H7 (cell line): ENCODE measurements around the gene TMEM158. TPM values are rescaled to one million over a fixed set of nuclear protein-coding genes. Genes with fewer than 3 reads are reported as not detected.
A peak's percentile ranks its signal among the peaks of the same experiment; 100 is the strongest.

ENCODE experiments used
- DNase-seq: peaks from one replicate; pipeline ENCODE4 v3.0.0; 2012
- H3K27me3 ChIP-seq: 2 replicates; pipeline ENCODE4 v1.6.0; 2011; ENCODE audit warnings: mild to moderate bottlenecking, low read length; ENCODE audit not compliant: control insufficient read depth, insufficient read depth
- H3K36me3 ChIP-seq: replicated peaks from 2 replicates; pipeline ENCODE4 v1.5.1; 2011; ENCODE audit warnings: low read length; ENCODE audit not compliant: control insufficient read depth, insufficient read depth
- H3K4me3 ChIP-seq: 2 replicates; pipeline ENCODE4 v1.5.1; 2011; ENCODE audit warnings: low read depth, mild to moderate bottlenecking, control low read depth, low read length, moderate library complexity; ENCODE audit not compliant: insufficient read depth
- total RNA-seq: library from RNA; depleted of rRNA; stranded (reverse); fragments of >200 nt; shearing (Covaris generic); gene quantifications from 2 replicates; pipeline ENCODE4 v1.2.3, GENCODE V29; 2014

TMEM158 gene
- total RNA-seq, 1 experiment from 2014 or later, result 11.5 TPM

DNA sequence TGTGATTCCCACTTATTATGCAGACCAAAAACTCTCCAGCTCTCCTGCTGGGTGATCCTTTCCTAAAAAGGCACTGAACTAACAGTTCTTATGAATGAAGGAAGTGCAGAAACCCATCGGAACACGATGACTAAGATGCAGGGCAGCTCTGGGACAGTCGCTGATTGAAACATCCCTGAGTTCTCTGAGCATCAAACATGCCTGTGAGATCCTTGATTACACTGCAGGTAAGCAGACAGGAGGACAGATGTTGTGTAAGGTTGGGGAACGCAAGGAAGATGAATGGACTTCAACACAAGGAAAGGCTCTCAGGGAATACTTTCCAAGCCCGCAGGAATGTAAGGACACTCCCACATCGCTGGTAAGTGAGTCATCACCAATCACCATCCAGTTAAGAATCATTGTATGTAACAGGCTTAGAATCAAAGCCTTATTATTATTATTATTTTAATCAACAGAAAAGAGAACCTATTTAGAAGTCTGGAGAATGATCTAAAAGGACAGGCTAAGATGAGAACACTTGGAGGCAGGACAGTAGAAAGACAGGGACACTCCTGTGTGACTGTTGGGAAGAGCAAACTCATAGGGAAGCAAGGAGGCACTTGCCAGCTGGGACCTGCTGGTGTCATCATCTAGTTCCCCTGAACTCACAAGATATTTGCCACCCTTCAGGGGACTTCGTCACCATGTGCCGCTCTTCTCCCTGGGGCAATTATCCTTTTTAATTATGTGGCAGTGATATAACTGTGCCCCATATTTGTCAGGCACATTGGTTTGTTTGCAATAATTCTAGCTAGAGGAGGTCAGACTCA lies 26.0 kb downstream of the TMEM158 start:
- no peaks in the 10 kb centered on the region for H3K27me3 ChIP-seq
- no peaks in the 10 kb centered on the region for H3K36me3 ChIP-seq
- DNase-seq, result no peak
- no peak overlapping the region for H3K4me3 ChIP-seq

DNA sequence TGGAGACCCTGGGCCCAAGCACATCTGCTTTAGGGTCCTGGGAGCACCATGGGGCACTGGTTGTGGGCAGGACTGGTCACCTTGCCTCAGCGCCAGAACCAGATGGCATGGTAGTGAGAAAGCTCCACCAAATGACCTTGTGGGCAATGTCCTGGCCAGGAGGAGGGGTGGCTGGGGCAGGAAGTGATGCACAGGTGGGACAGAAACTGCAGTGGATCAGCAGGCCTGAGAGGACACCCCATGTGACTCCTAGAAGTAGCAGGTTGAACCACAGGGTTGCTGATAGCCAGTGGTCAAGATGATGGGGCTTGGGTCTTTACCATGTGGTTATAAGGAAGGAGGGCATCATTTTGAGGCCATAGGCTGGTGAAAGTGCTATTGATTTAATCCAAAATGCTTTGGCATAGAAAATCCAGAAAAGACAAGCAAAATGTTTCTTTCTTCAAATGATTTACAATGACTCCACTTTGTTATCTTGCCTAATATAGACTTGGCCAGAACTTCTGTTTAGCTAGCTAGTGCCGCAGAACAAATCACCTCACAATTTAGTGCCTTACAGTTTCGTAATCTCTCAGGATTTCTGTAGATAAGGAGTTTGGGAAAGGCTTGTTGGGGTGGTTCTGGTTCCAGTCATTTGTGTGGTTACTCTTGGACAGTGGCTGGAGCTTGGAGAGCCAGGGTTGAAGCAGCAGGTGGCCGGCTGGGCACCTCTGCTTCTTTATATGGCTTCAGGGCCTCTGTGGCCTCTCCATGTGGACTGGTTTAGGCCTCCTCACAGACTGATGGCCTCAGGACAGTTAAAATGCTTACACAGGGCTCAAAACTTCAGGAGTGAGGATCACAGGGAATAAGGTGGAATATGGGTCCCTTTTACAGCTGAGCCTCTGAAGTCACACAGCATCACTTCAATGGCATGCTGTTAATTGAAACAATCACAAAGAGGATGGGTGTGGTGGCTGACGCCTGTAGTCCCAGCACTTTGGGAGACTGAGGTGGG lies 27.5 kb downstream of the TMEM158 start:
- DNase-seq, result no peak
- H3K36me3 ChIP-seq, result no peaks in the 10 kb centered on the region
- no peak overlapping the region for H3K4me3 ChIP-seq
- no peaks in the 10 kb centered on the region for H3K27me3 ChIP-seq

DNA sequence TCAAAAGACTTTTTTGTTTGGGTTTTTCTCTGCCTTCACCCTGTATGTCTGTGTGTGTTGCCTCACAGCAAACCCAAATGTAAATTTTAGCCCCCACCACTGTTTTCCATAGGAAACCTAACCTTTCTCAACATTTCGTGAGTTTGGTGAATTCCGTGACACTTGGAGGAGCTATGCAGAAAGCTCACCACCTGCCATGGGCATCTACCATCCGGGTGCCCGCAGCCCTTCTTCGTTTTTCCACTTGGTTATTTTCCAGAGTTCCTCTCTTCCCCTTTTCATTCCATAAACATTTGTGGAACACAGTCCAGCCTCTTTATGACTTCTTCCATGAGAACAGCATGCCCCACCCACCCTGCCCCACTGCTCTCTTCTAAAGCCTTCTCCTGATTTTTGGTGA lies 31.3 kb downstream of the TMEM158 start:
- H3K36me3 ChIP-seq, result no peaks in the 10 kb centered on the region

DNA sequence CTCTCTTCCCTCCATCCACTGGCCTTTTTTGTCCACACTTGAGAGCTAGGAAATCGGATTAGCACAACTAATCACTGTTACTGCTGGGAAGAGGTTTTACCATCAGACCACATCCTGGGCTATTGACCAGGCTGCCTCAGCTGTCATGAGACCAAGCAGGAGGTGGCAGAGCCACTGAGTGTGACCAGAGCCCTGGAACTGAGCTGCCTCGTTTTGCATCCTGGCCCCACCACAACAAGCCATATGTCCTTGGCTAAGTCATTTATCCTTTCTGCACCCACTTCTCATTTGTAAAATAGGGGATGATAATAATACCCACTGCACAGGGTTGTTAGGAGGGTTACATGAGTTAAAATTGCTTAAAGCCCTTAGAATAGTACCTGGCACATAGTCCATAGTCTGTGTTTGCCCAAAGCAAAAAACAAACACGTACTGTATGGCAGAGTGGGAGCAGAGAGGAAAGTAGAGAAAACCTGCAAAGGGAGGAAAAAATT lies 34.1 kb downstream of the TMEM158 start:
- DNase-seq, result no peak
- Histone ChIP-seq H3K4me3 (no peak overlapping the region), H3K27me3 (no peaks in the 10 kb centered on the region), H3K36me3 (no peaks in the 10 kb centered on the region)

More for the DNA sequence above, 31.3 kb downstream of the TMEM158 start:
- no peak for DNase-seq
- Histone ChIP-seq H3K27me3 (no peaks in the 10 kb centered on the region), H3K4me3 (no peak overlapping the region)

DNA sequence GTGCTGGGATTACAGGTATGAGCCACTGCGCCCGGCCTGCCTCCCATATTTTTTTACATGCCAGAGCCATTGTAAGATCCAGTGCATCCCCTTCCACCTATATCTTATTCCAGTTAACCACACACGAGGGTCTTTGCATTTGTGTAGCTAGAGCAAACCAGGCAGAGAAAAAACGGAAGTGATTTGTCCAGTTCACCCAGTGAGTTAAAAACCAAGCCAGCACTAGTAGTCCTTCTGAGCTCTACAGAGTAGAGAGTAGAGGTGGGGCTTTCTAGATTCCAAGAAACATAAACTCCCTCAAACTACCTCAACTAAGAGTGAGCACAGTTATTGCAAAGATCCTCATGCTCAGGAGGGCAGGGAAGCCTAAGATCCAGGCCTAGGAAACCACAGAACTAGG lies 34.7 kb downstream of the TMEM158 start:
- Histone ChIP-seq H3K36me3 (no peaks in the 10 kb centered on the region), H3K4me3 (no peak overlapping the region), H3K27me3 (no peaks in the 10 kb centered on the region)
- DNase-seq, result no peak

DNA sequence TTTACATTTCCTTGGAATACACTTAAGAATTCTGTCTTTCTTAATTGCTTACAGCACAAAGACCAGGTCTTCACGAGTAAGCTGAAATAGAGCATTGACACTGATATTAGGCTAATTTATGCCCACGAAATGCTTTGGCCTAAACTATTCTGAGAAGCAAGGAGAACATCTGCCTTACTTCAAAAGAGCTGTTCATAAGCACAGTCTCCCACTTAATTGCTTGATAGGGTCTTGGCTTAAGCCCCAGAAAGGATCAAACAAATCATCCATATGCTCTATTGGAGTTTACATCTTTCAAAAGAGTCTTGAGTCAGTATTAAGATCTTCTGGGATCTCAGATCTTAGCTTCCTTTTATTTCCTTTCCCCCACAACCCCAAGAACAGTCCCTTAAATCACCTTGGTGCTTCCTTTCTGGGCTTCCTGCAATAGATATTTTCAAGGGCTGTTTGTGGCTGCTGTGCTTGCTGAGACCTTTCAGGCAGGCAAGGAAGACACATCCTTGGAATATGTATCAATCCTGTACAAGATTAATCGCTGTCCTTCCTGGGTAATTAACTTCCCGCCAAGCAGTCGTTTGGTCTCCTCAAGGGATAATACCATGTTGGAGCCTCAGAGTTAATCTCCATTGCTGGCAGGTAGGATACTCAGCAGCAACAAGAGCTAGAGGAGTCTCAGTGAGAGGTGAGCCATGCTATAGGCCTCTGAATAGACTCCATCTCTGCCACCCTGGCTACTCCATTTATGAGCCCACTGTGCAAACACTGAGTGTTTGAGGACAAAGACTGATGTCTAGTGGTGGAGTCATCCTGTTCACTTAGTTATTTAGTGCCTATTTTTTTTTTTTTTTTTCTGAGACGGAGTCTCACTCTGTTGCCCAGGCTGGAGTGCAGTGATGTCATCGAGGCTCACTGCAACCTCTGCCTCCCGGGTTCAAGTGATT lies 37.1 kb downstream of the TMEM158 start:
- H3K27me3 ChIP-seq, result 0 out of 2 replicates have a peak, but pooled peaks cover 1% of the 10 kb centered on the region
- DNase-seq, result no peak
- no peak overlapping the region for H3K4me3 ChIP-seq
- no peaks in the 10 kb centered on the region for H3K36me3 ChIP-seq

DNA sequence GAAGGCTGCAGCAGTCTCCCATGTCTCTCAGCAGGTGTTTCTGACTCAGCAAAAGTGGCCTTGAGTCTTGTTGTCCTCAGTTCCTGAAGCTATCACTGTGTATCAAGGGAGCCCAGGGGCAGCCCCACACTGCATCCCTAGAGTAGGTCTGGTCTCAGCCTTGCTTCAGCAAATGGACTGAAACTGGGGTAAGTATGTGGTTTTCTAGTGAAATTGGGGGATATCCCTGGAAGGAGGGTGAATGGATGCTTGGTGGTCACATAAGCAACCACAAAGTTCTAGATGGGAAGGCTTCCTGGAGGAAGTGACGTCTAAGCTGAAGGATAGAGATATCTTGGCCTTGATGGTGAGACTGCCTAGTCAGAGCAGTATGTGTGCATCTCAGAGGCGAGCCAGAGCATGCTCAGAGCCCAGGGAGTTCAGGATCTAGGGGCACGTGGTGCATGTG lies 38.4 kb downstream of the TMEM158 start:
- Histone ChIP-seq H3K27me3 (0 out of 2 replicates have a peak, but pooled peaks cover 1% of the 10 kb centered on the region), H3K4me3 (no peak overlapping the region), H3K36me3 (no peaks in the 10 kb centered on the region)
- no peak for DNase-seq

DNA sequence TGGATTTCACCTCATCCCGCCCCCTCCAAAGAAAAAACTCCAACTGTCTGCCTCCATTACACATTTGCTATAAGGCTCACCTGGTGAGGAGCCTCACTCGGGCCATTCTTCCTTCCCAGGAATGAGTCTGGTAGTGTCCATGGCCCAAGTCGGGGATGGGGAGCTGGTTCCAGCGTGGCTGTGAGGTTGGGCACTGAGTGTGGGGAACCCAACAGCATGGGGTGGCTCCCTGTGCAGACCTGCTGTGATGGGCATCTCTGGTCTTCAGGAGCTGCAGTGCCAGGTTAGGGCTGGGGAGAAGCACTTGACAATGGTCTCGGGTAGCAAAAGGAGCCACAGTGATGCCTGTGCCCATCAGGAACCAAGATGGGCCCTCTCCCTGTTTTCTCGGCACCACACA lies 39.2 kb downstream of the TMEM158 start:
- no peaks in the 10 kb centered on the region for H3K36me3 ChIP-seq
- DNase-seq, result no peak
- no peak overlapping the region for H3K4me3 ChIP-seq
- 0 out of 2 replicates have a peak, but pooled peaks cover 1% of the 10 kb centered on the region for H3K27me3 ChIP-seq

DNA sequence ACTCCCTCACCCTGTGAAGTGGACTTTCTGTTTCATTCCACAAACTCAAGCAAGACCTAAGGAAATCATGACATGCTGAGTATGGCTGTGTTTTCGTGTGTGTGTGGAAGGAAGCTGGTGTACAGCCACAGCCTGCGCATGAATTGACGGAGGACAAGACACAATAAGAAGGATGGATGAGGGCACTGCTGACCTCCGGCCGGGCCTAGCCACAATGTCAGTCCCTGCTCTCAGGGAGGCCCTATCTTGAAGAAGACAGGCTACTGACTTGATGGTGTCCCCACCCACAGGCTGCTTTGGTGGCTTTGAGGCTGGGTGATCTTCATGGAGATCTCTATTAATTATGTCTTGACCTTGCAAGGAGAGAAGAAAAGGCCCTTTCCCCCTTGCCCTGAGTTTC lies 40.6 kb downstream of the TMEM158 start:
- no peak for DNase-seq
- Histone ChIP-seq H3K27me3 (0 out of 2 replicates have a peak, but pooled peaks cover 1% of the 10 kb centered on the region), H3K36me3 (no peaks in the 10 kb centered on the region), H3K4me3 (no peak overlapping the region)

DNA sequence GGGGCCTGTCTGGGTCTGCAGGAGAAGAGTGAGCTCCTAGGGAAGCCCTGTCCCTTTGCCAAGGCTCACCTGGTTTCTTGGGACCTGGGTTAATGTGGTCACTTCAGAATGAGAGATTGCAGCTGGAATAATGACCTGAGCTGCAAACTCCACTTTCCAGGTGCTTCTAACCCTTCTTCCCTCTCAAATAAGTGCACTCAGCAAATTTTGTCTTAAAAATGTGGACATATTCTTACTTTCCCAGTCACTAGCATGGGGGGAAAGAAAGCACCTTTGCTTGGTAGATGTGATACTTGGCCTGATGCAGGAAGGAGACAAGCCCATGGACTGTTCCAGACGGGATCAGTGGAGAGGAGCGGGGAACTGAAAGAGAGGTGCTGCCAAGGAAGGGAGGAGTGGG lies 41.0 kb downstream of the TMEM158 start:
- no peak for DNase-seq
- Histone ChIP-seq H3K36me3 (no peaks in the 10 kb centered on the region), H3K27me3 (0 out of 2 replicates have a peak, but pooled peaks cover 1% of the 10 kb centered on the region), H3K4me3 (no peak overlapping the region)

DNA sequence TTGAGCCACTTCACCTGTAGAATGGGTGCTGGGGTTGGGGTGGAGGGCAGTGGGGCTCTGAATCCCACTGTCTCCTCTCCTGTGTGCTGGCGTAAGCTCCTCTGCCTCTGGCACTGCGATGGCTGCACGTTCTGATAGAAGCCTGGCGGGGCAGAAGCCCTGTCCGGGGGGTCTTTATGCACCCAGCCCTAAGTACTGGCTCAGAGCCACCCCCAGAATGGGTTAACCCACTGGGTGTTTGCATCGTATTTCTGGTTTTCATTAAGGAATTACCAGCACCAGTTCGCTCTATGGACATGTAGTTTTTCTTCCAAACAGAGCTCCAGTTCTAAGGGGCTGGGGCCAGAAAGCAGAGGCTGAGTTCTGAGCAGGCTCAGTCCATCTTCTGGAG lies 42.2 kb downstream of the TMEM158 start:
- DNase-seq, result no peak
- H3K36me3 ChIP-seq, result no peaks in the 10 kb centered on the region
- H3K4me3 ChIP-seq, result no peak overlapping the region
- H3K27me3 ChIP-seq, result peaks cover 1% of the 10 kb centered on the region; the same call in 1 of the 2 replicates

DNA sequence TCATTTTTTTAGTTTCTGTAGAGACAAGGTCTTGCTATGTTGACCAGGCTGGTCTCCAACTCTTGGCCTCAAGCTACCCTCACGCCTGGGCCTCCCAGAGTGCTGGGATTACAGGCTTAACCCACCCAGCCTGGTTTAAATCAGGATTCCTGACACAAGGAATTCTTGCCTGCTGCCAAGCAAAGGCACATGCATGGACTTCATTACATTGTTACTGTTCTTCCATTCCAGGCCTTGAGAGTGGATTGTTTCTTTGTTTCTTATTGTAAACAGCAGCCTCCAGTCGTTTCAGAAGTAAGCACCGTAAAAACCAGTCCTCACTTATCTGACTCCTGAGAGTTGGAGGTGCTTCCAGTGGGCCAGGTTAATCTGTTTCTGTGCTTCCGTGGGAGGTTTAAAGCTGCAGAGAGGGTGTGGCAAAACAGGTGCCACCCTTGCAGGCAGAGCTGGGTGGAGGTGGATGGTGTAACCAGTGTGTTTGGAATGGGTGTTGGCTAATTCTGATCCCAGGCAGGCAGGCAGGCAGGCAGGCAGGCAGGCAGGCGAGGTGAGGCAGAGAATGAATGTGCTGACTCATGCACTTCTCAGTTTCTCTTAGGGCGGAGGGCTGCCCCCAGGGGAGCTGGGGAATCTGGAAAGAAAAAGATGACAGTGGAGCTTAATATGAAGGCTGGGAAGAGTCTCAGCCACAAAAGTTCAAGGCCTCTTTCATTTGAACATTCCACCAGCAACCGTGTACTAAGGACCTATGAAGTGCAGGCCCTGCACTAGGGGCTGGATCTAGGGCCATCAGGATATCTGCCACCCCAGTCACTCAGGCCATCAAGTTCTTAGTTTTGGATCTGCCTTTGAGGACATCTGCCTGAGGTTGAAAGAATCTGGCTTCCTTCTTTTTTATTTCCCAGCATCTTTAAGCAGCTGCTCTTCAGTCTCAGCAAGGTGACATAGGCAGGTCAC lies 42.9 kb downstream of the TMEM158 start:
- no peaks in the 10 kb centered on the region for H3K36me3 ChIP-seq
- H3K27me3 ChIP-seq, result peaks cover 1% of the 10 kb centered on the region; the same call in 1 of the 2 replicates
- DNase-seq, result peak; percentile 69
- H3K4me3 ChIP-seq, result no peak overlapping the region

DNA sequence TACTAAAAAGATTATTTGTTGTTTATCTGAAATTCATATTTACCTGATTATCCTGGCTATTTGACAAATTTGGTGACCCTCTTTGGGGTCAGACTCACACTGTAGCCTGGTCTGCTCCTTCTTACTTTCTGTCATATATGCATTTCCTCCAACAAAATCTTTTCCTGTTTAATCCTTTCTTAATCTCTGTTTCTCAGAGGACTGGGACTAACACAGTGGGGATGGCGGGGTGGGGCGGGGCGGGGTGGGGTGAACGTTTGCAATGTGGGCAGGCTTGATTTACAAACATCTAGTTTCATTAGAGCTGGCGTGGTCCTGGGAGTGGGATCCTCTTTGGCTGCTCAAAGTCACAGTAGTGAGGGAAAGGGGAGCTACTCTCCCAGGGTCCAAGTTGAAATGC lies 44.6 kb downstream of the TMEM158 start:
- Histone ChIP-seq H3K4me3 (no peak overlapping the region), H3K27me3 (peaks cover 1% of the 10 kb centered on the region; the same call in 1 of the 2 replicates), H3K36me3 (no peaks in the 10 kb centered on the region)
- no peak for DNase-seq
